Measurements from ENCODE around the gene NDUFA13. TPM values are rescaled to one million over a fixed set of nuclear protein-coding genes. Genes with fewer than 3 reads are reported as not detected.

Gene NDUFA13
- polyA plus RNA-seq, 1 experiment, result 388 TPM

- no peak for DNase-seq (ENCODE audit: low read depth, low spot score)
- Histone ChIP-seq H3K27me3 (ENCODE audit: control insufficient read depth, insufficient read depth, low read length) (peaks cover 26% of the 10 kb centered on the region), H3K4me3 (ENCODE audit: low read depth, low read length) (no peak overlapping the region), H3K27ac (ENCODE audit: low read depth, low read length) (no peak overlapping the region), H3K9me3 (ENCODE audit: control insufficient read depth, insufficient read depth, low read length) (peaks cover 23% of the 10 kb centered on the region; the same call in 1 of the 2 replicates)
- POLR2A ChIA-PET, result no interaction called here
- CTCF ChIA-PET, result interaction anchor here (2.9 kb wide), 1 partner anchor 15 kb away, joined by 22 read pairs; no protein-coding TSS in a partner anchor
- TF ChIP-seq CTCF (IDR thresholded peaks at IDR 0.05; ENCODE audit: low read depth, low read length), result no peak
Observed at GRCh38 chr19:19538785-19539166, 22.8 kb downstream of the NDUFA13 start.

- Histone ChIP-seq H3K27me3 (ENCODE audit: control insufficient read depth, insufficient read depth, low read length) (peaks cover 26% of the 10 kb centered on the region), H3K4me3 (ENCODE audit: low read depth, low read length) (no peak overlapping the region), H3K27ac (ENCODE audit: low read depth, low read length) (no peak overlapping the region), H3K9me3 (ENCODE audit: control insufficient read depth, insufficient read depth, low read length) (peaks cover 32% of the 10 kb centered on the region; the same call in 1 of the 2 replicates)
- no peak for DNase-seq (ENCODE audit: low read depth, low spot score)
- TF ChIP-seq CTCF (IDR thresholded peaks at IDR 0.05; ENCODE audit: low read depth, low read length), result no peak
- ChIA-PET CTCF (interaction anchor here (2.9 kb wide), 1 partner anchor 14 kb away, joined by 22 read pairs; no protein-coding TSS in a partner anchor), POLR2A (no interaction called here)
Observed at GRCh38 chr19:19539698-19540063, 23.7 kb downstream of the NDUFA13 start.

- DNase-seq (ENCODE audit: low read depth, low spot score), result no peak
- H3K9me3 ChIP-seq (ENCODE audit: control insufficient read depth, insufficient read depth, low read length), result peaks cover 37% of the 10 kb centered on the region; the same call in 1 of the 2 replicates
- 0 out of 2 replicates have a peak overlapping the region, but pooled peaks have one; percentile 18 for H3K4me3 ChIP-seq (ENCODE audit: low read depth, low read length)
- H3K27me3 ChIP-seq (ENCODE audit: control insufficient read depth, insufficient read depth, low read length), result peaks cover 26% of the 10 kb centered on the region
- ChIA-PET CTCF (interaction anchor here (0.6 to 2.9 kb wide), 2 partner anchors 9 to 13 kb away, joined by 5 to 22 read pairs; no protein-coding TSS in a partner anchor), POLR2A (no interaction called here)
- no peak for TF ChIP-seq CTCF (IDR thresholded peaks at IDR 0.05; ENCODE audit: low read depth, low read length)
- no peak overlapping the region for H3K27ac ChIP-seq (ENCODE audit: low read depth, low read length)
Observed at GRCh38 chr19:19540064-19540714, 24.2 kb downstream of the NDUFA13 start.

GRCh38 chr19:19540715-19541515, 24.9 kb downstream of the NDUFA13 start:
- DNase-seq (ENCODE audit: low read depth, low spot score), result no peak
- ChIA-PET POLR2A (no interaction called here), CTCF (interaction anchor here (0.6 to 2.9 kb wide), 2 partner anchors 10 to 13 kb away, joined by 5 to 22 read pairs; no protein-coding TSS in a partner anchor)
- Histone ChIP-seq H3K9me3 (ENCODE audit: control insufficient read depth, insufficient read depth, low read length) (peaks cover 43% of the 10 kb centered on the region; the same call in 1 of the 2 replicates), H3K27me3 (ENCODE audit: control insufficient read depth, insufficient read depth, low read length) (peaks cover 26% of the 10 kb centered on the region), H3K27ac (ENCODE audit: low read depth, low read length) (no peak overlapping the region), H3K4me3 (ENCODE audit: low read depth, low read length) (peak overlapping the region; percentile 18; the same call in 1 of the 2 replicates)
- TF ChIP-seq CTCF (IDR thresholded peaks at IDR 0.05; ENCODE audit: low read depth, low read length), result no peak
